ENCODE data around the gene ZMYND10. TPM values are rescaled to one million over a fixed set of nuclear protein-coding genes. Genes with fewer than 3 reads are reported as not detected.

The ZMYND10 gene
- total RNA-seq, 2 donors from 2014 or later, result 0.26 to 0.31 TPM

- H3K27ac ChIP-seq, result no peak overlapping the region
- no peaks in the 10 kb centered on the region for H3K27me3 ChIP-seq
- H3K4me3 ChIP-seq, result no peak overlapping the region
- no peak for TF ChIP-seq CTCF (IDR thresholded peaks at IDR 0.05)
- DNase-seq (ENCODE audit: low spot score), result no peak
- H3K36me3 ChIP-seq, result no peaks in the 10 kb centered on the region
- H3K4me1 ChIP-seq, result no peaks in the 10 kb centered on the region
- H3K9me3 ChIP-seq, result no peaks in the 10 kb centered on the region
Measured at GRCh38 chr3:50381383-50381782, 35.9 kb upstream of the ZMYND10 start.

- H3K9me3 ChIP-seq, result no peaks in the 10 kb centered on the region
- no peaks in the 10 kb centered on the region for H3K36me3 ChIP-seq
- no peak for DNase-seq (ENCODE audit: low spot score)
- H3K27ac ChIP-seq, result no peak overlapping the region
- no peak overlapping the region for H3K4me3 ChIP-seq
- no peaks in the 10 kb centered on the region for H3K27me3 ChIP-seq
- no peaks in the 10 kb centered on the region for H3K4me1 ChIP-seq
- no peak for TF ChIP-seq CTCF (IDR thresholded peaks at IDR 0.05)
Measured at GRCh38 chr3:50380405-50381085, 35.0 kb upstream of the ZMYND10 start.

- no peak for TF ChIP-seq CTCF (IDR thresholded peaks at IDR 0.05)
- no peak overlapping the region for H3K27ac ChIP-seq
- H3K27me3 ChIP-seq, result no peaks in the 10 kb centered on the region
- H3K9me3 ChIP-seq, result no peaks in the 10 kb centered on the region
- H3K4me3 ChIP-seq, result no peak overlapping the region
- DNase-seq (ENCODE audit: low spot score), result no peak
- H3K36me3 ChIP-seq, result no peaks in the 10 kb centered on the region
- H3K4me1 ChIP-seq, result no peaks in the 10 kb centered on the region
Measured at GRCh38 chr3:50378757-50379156, 33.2 kb upstream of the ZMYND10 start.

GRCh38 chr3:50378024-50378423, 32.5 kb upstream of the ZMYND10 start:
- Histone ChIP-seq H3K4me3 (no peak overlapping the region), H3K9me3 (no peaks in the 10 kb centered on the region), H3K27me3 (no peaks in the 10 kb centered on the region), H3K4me1 (no peaks in the 10 kb centered on the region), H3K27ac (no peak overlapping the region), H3K36me3 (no peaks in the 10 kb centered on the region)
- no peak for DNase-seq (ENCODE audit: low spot score)
- TF ChIP-seq CTCF (IDR thresholded peaks at IDR 0.05), result no peak

GRCh38 chr3:50375258-50375931, 29.9 kb upstream of the ZMYND10 start:
- Histone ChIP-seq H3K27me3 (no peaks in the 10 kb centered on the region), H3K4me3 (no peak overlapping the region), H3K27ac (no peak overlapping the region), H3K36me3 (no peaks in the 10 kb centered on the region), H3K4me1 (no peaks in the 10 kb centered on the region), H3K9me3 (no peaks in the 10 kb centered on the region)
- TF ChIP-seq CTCF (IDR thresholded peaks at IDR 0.05), result no peak
- no peak for DNase-seq (ENCODE audit: low spot score)
